ENCODE measurements around the gene SPPL2C.
A peak's percentile ranks its signal among the peaks of the same experiment; 100 is the strongest.
"Not testable (repeated sequence)": the region's sequence is repeated elsewhere in the genome, so short reads cannot be mapped to it uniquely, and the experiment has no call there.

The SPPL2C gene

DNA sequence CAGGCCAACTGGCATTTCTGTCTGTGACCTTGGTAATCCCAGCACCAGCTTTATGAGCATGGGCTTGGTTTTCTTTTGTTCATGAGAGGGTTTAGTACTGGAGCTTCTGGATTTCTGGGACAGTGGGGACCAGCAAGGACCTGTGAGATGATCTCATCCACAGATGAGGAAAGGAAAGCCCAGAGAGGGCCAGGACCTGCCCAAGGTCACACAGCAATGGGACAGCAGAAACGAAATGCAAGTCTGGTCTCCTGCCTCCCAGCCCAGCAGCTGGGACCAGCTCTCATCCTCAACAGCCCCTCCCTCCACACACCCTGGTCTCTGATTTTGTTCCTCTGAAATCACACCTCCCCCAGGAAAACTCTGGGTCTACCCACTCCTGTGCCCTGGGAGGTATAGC, 7.2 kb downstream of the SPPL2C start:
- DNase-seq: no peak

- DNase-seq: peak; percentile 65
Measured at GRCh38 chr17:45852535-45853297, 8.0 kb downstream of the SPPL2C start.

DNA sequence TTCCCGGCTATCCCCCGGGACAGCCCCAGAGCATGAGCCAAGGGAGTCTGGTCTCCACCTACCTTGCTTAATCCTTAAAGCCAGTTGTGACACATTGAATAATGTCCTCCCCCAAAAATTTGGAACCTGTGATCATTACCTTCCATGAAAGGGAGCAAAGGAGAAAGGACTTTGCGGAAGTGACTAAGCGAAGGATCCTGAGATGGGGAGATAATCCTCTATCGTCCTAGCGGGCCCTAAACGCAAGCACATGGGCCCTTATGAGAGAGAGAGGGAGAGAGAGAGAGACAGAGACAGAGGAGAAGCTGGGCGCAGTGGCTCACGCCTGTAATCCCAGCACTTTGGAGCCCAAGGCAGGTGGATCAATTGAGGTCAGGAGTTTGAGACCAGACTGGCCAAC, 9.5 kb downstream of the SPPL2C start:
- DNase-seq: no peak

DNA sequence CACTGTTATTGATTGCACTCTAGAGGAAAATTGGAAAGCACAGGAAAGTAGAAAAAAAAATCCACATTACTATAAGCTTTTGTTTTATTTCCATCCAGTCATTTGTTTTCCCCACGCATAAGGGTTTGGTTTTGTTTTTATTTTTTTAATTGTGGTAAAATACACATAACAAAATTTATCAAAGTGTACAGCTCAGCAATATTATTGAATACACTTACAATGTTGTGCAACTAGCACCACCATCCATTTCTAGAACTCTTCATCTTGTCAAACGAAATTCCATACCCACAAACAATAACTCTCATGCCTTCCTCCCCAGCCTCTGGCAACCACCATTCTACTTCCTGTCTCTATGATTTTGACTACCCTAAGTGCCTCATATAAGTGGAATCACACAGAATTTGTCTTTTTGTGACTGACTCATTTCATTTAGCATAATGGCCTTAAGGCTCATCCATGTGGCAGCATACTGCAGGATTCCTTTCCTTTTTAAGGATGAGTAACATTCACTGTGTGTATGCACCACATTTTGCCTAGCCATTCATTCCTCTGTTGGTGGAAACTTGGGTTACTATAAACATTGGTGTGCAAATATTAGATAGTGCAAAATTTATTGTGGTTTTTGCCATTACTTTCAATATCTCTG, 11.1 kb downstream of the SPPL2C start:
- DNase-seq: no peak

- no peak for DNase-seq
Measured at GRCh38 chr17:45857977-45858708, 13.5 kb downstream of the SPPL2C start.

GRCh38 chr17:45861165-45861564, 16.5 kb downstream of the SPPL2C start:
- DNase-seq: no peak

GRCh38 chr17:45862127-45862526, 17.4 kb downstream of the SPPL2C start:
- DNase-seq: not testable (repeated sequence)

GRCh38 chr17:45863857-45864654, 19.4 kb downstream of the SPPL2C start:
- DNase-seq: no peak

DNA sequence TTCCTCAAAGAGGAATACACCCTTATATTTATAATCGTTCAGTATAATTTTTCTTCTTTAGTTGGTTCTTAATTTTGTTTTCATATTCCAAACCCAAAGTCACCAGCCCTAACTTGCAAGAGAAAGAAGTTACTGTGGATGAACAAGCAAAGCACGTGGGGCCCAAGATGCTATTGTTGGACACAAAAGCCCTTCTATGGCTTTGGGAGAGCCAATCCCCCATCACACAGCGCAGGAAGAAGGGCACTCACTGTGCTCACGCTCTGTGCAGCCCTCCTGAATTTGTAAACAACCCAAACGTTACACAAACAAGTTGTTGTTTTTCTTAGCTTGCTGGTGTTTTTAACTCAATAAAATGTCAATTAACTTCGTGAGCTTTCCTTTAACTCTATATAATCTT, 22.5 kb downstream of the SPPL2C start:
- no peak for DNase-seq

DNA sequence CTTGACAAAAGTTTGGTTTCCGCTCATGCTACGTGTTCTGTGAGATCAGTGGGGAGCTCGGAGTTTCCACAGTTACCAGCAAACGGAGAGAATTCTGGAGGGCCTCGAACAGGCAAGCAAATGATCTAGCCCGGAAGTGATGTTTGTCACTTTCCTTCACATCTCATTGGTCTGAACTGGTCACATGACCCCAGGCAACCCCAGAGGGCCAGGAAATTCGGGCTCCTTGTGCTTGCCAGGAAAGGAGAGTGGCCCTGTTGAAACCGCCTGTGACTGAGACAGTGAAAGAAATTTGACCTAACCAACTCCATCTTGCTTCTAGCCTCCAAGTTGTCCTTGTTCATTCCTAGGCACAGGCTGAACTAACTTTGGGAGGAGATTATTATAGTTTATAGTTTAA, 23.0 kb downstream of the SPPL2C start:
- no peak for DNase-seq

GRCh38 chr17:45868276-45868675, 23.6 kb downstream of the SPPL2C start:
- DNase-seq: no peak

DNA sequence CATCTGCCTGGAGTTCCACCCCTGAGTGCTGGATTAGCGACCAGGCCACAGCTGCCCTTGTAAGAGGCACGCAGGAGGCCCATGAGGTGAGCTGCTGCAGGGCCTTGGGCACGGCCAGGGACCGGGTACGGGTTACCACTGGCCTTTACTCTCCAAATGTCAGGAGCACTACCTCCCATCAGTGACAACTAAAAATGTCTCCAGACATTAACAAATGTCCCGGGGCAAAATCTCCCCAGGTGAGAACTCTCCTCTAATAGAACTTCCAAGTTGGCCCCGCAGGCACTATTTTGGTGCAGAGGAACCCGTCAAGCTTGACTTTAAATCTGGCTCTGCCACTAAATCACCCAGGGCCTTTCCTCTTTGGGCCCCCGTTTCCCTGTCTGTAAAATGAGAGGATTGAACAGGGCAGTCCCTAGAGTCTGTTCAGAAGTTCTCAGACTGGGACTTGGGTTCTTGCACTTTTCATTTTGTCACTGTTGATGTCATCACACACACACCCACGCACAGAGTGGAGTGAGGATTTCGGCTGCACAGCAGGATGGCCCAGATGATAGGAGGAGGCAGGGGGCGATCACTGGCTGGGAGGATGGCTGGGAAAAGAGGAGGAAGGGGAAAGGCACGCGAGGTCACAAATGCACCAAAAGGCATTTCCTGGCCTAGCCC, 25.1 kb downstream of the SPPL2C start:
- no peak for DNase-seq

GRCh38 chr17:45870342-45870974, 25.8 kb downstream of the SPPL2C start:
- DNase-seq: no peak

GRCh38 chr17:45871718-45872117, 27.0 kb downstream of the SPPL2C start:
- no peak for DNase-seq

GRCh38 chr17:45873728-45874127, 29.0 kb downstream of the SPPL2C start:
- peak; percentile 46 for DNase-seq

GRCh38 chr17:45874151-45874550, 29.5 kb downstream of the SPPL2C start:
- no peak for DNase-seq

GRCh38 chr17:45876539-45876938, 31.9 kb downstream of the SPPL2C start:
- no peak for DNase-seq

DNA sequence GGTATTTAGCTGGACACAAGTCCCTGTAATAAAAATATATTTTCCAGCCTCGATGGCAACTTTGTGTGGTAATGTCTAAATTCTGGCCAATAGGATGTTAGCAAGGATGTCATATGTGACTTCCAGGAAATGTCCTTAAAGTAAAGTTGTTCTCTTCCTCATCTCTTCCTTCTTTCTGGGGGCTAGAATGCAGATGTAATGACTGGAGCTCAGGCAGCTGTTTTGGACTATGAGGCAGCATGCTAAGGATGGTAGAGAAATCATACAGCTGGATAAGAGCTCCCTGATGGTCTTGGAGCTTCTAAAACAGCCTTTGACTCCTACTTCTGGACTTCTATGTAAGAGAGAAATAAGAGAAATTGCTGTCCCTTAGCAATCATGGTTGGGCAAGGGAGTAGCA, 32.8 kb downstream of the SPPL2C start:
- no peak for DNase-seq

DNA sequence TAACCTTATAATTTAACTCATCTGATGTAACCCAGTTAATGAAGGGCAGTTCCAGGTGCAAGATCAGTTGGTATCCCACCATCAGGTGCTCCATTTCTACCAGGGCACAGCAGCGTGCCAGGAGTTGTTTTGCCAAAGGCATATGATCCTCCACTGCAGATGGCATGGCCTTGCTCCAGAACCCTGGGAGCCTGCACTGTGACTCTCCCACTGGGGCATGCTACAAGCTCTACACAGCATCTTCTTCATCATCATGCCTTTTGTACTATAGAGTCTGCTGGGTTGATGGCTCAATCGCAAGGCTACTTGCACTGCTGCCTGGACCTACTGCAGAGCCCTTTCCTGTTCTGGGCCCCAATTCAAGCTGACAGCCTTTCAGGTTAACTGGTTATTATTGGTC, 38.4 kb downstream of the SPPL2C start:
- no peak for DNase-seq

DNA sequence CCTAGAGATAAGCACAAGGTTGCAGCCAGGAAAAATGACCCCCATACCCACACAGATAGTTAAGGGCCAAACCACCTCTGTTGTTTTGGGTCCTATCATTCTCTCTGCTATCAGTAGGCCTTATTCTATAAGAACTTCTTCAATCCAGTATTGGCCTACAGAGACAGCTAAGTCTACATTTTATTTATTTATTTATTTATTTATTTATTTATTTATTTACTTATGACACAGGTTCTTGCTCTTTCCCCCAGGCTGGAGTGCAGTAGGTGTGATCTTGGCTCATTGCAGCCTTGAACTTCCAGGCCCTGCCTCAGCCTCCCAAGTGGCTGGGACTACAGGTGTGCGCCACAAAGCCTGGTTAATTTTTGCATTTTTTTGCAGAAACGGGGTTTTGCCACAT, 42.2 kb downstream of the SPPL2C start:
- DNase-seq: no peak

- DNase-seq: no peak
Measured at GRCh38 chr17:45888392-45888791, 43.7 kb downstream of the SPPL2C start.

DNA sequence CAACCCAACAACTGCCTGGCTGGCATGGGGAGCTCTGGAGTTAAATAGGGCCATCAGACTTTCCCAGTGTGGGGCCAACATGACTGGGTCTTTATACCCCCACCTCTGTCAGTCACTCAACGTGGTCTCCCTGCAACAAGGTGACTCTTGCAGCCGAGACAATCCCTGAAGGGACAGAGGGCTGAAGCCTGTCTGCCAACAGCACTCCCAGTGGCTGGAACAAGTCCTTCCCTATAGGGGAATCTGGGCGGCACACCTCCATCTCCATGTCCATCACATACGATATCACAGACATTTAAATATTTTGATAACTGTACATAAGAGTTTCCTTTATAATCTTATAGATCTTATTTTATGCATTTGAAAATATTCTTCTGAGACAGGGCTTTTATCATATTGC, 44.9 kb downstream of the SPPL2C start:
- DNase-seq: no peak
